IMR-90 (cell line): ENCODE measurements around the gene SRCIN1. TPM values are rescaled to one million over a fixed set of nuclear protein-coding genes. Genes with fewer than 3 reads are reported as not detected.

Experiments used
- ATAC-seq: fragments of 200-7000 bp; cut with Tn5 transposase; 2 replicates; pipeline ENCODE4 v1.9.1; 2020; ENCODE audit warnings: low read depth, mild to moderate bottlenecking, moderate library complexity
- BruUV-seq: library from RNA; stranded (reverse); fragments of 400-500 nt; replicated peaks from 2 replicates; lab custom pipeline; 2021; lab: Mats Ljungman, UMichigan
- CTCF ChIA-PET: fragments of 300-600 bp; formaldehyde crosslinking; extraction: SDS; loops from one replicate; lab custom pipeline; 2021; ENCODE audit warnings: antibody characterized with exemption; lab: Yijun Ruan, JAX
- POLR2A ChIA-PET: fragments of 300-600 bp; sonication (Branson Sonifier 250); formaldehyde crosslinking; loops from one replicate; lab custom pipeline; 2022; ENCODE audit warnings: antibody characterized with exemption; ENCODE audit not compliant: unreplicated experiment; lab: Charles Lee
- DNase-seq: peaks from one replicate; pipeline ENCODE4 v3.0.0; 2013
- H2AFZ ChIP-seq: replicated peaks from 2 replicates; pipeline ENCODE3; 2013; ENCODE audit warnings: low read length, mild to moderate bottlenecking; ENCODE audit not compliant: poor library complexity
- H2AK5ac ChIP-seq: 2 replicates; pipeline ENCODE4 v1.6.1; 2013; ENCODE audit warnings: low read depth, low read length, inconsistent platforms
- H2AK9ac ChIP-seq: replicated peaks from 2 replicates; pipeline ENCODE3; 2013; ENCODE audit warnings: mild to moderate bottlenecking, low read depth, low read length, moderate library complexity; ENCODE audit not compliant: poor library complexity
- H2BK120ac ChIP-seq: 2 replicates; pipeline ENCODE4 v1.6.1; 2013; ENCODE audit warnings: low read depth, low read length, inconsistent platforms
- H2BK15ac ChIP-seq: 3 replicates; pipeline ENCODE4 v1.6.1; 2013; ENCODE audit warnings: low read depth, low read length, inconsistent platforms
- H2BK20ac ChIP-seq: 2 replicates; pipeline ENCODE4 v1.6.1; 2013; ENCODE audit warnings: low read depth, mild to moderate bottlenecking, inconsistent platforms, low read length, moderate library complexity
- H2BK5ac ChIP-seq: 2 replicates; pipeline ENCODE4 v1.6.1; 2013; ENCODE audit warnings: mild to moderate bottlenecking, low read depth, low read length, inconsistent platforms; ENCODE audit not compliant: poor library complexity, severe bottlenecking
- H3K14ac ChIP-seq: replicated peaks from 2 replicates; pipeline ENCODE4 v1.6.1; 2013; ENCODE audit warnings: low read depth, low read length, inconsistent platforms
- H3K18ac ChIP-seq: 2 replicates; pipeline ENCODE4 v1.6.1; 2013; ENCODE audit warnings: low read depth, low read length, control low read depth
- H3K23ac ChIP-seq: 2 replicates; pipeline ENCODE4 v1.6.1; 2013; ENCODE audit warnings: low read depth, low read length, inconsistent platforms
- H3K27ac ChIP-seq: 2 replicates; pipeline ENCODE4 v1.5.1; 2013; ENCODE audit warnings: mild to moderate bottlenecking, control low read depth, low read length; ENCODE audit not compliant: insufficient read depth
- H3K27me3 ChIP-seq: 2 replicates; pipeline ENCODE4 v1.6.1; 2013; ENCODE audit warnings: low read length; ENCODE audit not compliant: control insufficient read depth, insufficient read depth
- H3K36me3 ChIP-seq: 2 replicates; pipeline ENCODE4 v1.6.1; 2013; ENCODE audit warnings: low read length, mixed read lengths; ENCODE audit not compliant: control insufficient read depth, insufficient read depth
- H3K4ac ChIP-seq: 2 replicates; pipeline ENCODE4 v1.6.1; 2013; ENCODE audit warnings: low read depth, low read length, inconsistent platforms
- H3K4me1 ChIP-seq: 2 replicates; pipeline ENCODE4 v1.6.1; 2013; ENCODE audit warnings: low read length, mixed read lengths; ENCODE audit not compliant: control insufficient read depth, insufficient read depth
- H3K4me2 ChIP-seq: 2 replicates; pipeline ENCODE4 v1.6.1; 2013; ENCODE audit warnings: low read depth, mild to moderate bottlenecking, control low read depth, low read length, moderate library complexity
- H3K4me3 ChIP-seq: 2 replicates; pipeline ENCODE4 v1.5.1; 2013; ENCODE audit warnings: low read depth, mild to moderate bottlenecking, control low read depth, low read length, moderate library complexity; ENCODE audit not compliant: insufficient read depth
- H3K56ac ChIP-seq: 2 replicates; pipeline ENCODE4 v1.6.1; 2013; ENCODE audit warnings: low read length, inconsistent platforms; ENCODE audit not compliant: insufficient read depth; ENCODE audit errors: extremely low read depth
- H3K79me1 ChIP-seq, 2 experiments: 2 replicates each; pipeline ENCODE4 v1.6.1; 2013; ENCODE audit warnings: low read length in 2 of 2, inconsistent platforms in 1 of 2, low read depth in 1 of 2
- H3K9ac ChIP-seq: 2 replicates; pipeline ENCODE4 v1.6.1; 2013; ENCODE audit warnings: low read depth, low read length, control low read depth
- H3K9me1 ChIP-seq: 2 replicates; pipeline ENCODE4 v1.6.1; 2013; ENCODE audit warnings: low read length, inconsistent platforms; ENCODE audit not compliant: insufficient read depth
- H3K9me3 ChIP-seq: 2 replicates; pipeline ENCODE4 v1.6.1; 2013; ENCODE audit warnings: low read length; ENCODE audit not compliant: control insufficient read depth, insufficient read depth
- H4K20me1 ChIP-seq: 2 replicates; pipeline ENCODE4 v1.6.1; 2013; ENCODE audit warnings: low read length, inconsistent platforms; ENCODE audit not compliant: insufficient read depth
- H4K5ac ChIP-seq: 2 replicates; pipeline ENCODE4 v1.6.1; 2013; ENCODE audit warnings: mild to moderate bottlenecking, low read depth, low read length, control low read depth
- H4K8ac ChIP-seq, 2 experiments: 2 replicates each; pipeline ENCODE4 v1.6.1; 2013; ENCODE audit warnings: low read depth in 2 of 2, low read length in 2 of 2, control low read depth in 1 of 2, inconsistent platforms in 1 of 2
- H4K91ac ChIP-seq: 2 replicates; pipeline ENCODE4 v1.6.1; 2013; ENCODE audit warnings: low read depth, low read length, inconsistent platforms; ENCODE audit not compliant: insufficient read depth
- CEBPB ChIP-seq: IDR thresholded peaks from 2 replicates; pipeline ENCODE4 v1.6.1; 2012; ENCODE audit warnings: low read depth, low read length, improper control_type of control experiment
- CHD1 ChIP-seq: IDR thresholded peaks from 2 replicates; pipeline ENCODE4 v1.6.1; 2012; ENCODE audit warnings: low read depth, low read length, improper control_type of control experiment
- FOS ChIP-seq: fragments of 150-350 bp; IDR thresholded peaks from 2 replicates; pipeline ENCODE4 v1.6.1; 2016; ENCODE audit warnings: low read depth, low read length
- MAZ ChIP-seq: IDR thresholded peaks from 2 replicates; pipeline ENCODE4 v1.6.1; 2012; ENCODE audit warnings: low read depth, mild to moderate bottlenecking, low read length, improper control_type of control experiment, moderate library complexity, borderline replicate concordance
- NFE2L2 ChIP-seq: fragments of 150-350 bp; IDR thresholded peaks from 2 replicates; pipeline ENCODE4 v1.6.1; 2016; ENCODE audit warnings: low read depth, mild to moderate bottlenecking, low read length
- POLR2A ChIP-seq: IDR thresholded peaks from 2 replicates; pipeline ENCODE4 v1.6.1; 2012; ENCODE audit warnings: mild to moderate bottlenecking, low read depth, low read length
- RAD21 ChIP-seq: IDR thresholded peaks from 2 replicates; pipeline ENCODE4 v1.6.1; 2012; ENCODE audit warnings: low read length, improper control_type of control experiment
- RCOR1 ChIP-seq: IDR thresholded peaks from 2 replicates; pipeline ENCODE4 v1.6.1; 2012; ENCODE audit warnings: mild to moderate bottlenecking, low read length, improper control_type of control experiment; ENCODE audit not compliant: insufficient replicate concordance
- RFX5 ChIP-seq: IDR thresholded peaks from 2 replicates; pipeline ENCODE4 v1.8.0; 2012; ENCODE audit warnings: low read depth, mild to moderate bottlenecking, low read length, moderate library complexity
- SMC3 ChIP-seq: fragments of 150-350 bp; IDR thresholded peaks from 2 replicates; pipeline ENCODE4 v1.6.1; 2016; ENCODE audit warnings: low read depth, mild to moderate bottlenecking, antibody characterized with exemption, low read length, moderate library complexity
- WGBS, 2 experiments: methylation state at CpG; one replicate each; pipeline versions ENCODE4 v1.1.5 to v1.1.7; 2013; ENCODE audit warnings: missing lambda C conversion rate in 2 of 2; ENCODE audit not compliant: insufficient read length in 1 of 2; ENCODE audit errors: extremely low coverage in 2 of 2; 5-methylcytosine and 5-hydroxymethylcytosine counted together
- dilution Hi-C: fragments of 300-500 bp; cut with HindIII; formaldehyde crosslinking; loops from one replicate; pipeline ENCODE4 v1.14.3; 2018; ENCODE audit warnings: low sequenced_read_pairs; ENCODE audit not compliant: unreplicated experiment
- in situ Hi-C: fragments of 300-500 bp; cut with MboI; formaldehyde crosslinking; loops from 3 replicates; pipeline ENCODE4 v1.14.3; 2019; ENCODE audit warnings: low sequenced_read_pairs, inconsistent platforms, mixed read lengths
- intact Hi-C: fragments of 100-400 bp; cut with micrococcal nuclease; formaldehyde crosslinking; loops from 2 replicates; pipeline ENCODE4 v1.10.0; 2022
- polyA plus RNA-seq, 3 experiments: library from polyadenylated mRNA; depleted of rRNA; stranded (reverse); fragments of >200 nt; gene quantifications; 2 replicates each; pipeline ENCODE4 v1.2.3, GENCODE V29; 2012; ENCODE audit warnings: low replicate concordance in 1 of 3
- total RNA-seq: library from RNA; depleted of rRNA; stranded (reverse); fragments of >200 nt; gene quantifications from 2 replicates; pipeline ENCODE4 v1.2.3, GENCODE V29; 2012
- TF ChIP-seq, protein P1 (sequence below): fragments of 150-350 bp; IDR thresholded peaks from 2 replicates; pipeline ENCODE4 v1.6.1; 2016; ENCODE audit warnings: low read depth, mild to moderate bottlenecking, low read length, moderate library complexity, borderline replicate concordance
- TF ChIP-seq, protein P2 (sequence below): conservative IDR thresholded peaks from 2 replicates; pipeline ENCODE4 v1.5.1; 2012; ENCODE audit warnings: mild to moderate bottlenecking, low read depth, low read length, improper control_type of control experiment
- TF ChIP-seq, protein P3 (sequence below): fragments of 150-350 bp; IDR thresholded peaks from 2 replicates; pipeline ENCODE4 v1.6.1; 2017; ENCODE audit warnings: mild to moderate bottlenecking, antibody characterized with exemption, low read length, low read depth

SRCIN1 gene
- total and polyA plus RNA-seq, 2 of the 4 experiments (the other 2 are of a cell fraction), result not detected

DNA sequence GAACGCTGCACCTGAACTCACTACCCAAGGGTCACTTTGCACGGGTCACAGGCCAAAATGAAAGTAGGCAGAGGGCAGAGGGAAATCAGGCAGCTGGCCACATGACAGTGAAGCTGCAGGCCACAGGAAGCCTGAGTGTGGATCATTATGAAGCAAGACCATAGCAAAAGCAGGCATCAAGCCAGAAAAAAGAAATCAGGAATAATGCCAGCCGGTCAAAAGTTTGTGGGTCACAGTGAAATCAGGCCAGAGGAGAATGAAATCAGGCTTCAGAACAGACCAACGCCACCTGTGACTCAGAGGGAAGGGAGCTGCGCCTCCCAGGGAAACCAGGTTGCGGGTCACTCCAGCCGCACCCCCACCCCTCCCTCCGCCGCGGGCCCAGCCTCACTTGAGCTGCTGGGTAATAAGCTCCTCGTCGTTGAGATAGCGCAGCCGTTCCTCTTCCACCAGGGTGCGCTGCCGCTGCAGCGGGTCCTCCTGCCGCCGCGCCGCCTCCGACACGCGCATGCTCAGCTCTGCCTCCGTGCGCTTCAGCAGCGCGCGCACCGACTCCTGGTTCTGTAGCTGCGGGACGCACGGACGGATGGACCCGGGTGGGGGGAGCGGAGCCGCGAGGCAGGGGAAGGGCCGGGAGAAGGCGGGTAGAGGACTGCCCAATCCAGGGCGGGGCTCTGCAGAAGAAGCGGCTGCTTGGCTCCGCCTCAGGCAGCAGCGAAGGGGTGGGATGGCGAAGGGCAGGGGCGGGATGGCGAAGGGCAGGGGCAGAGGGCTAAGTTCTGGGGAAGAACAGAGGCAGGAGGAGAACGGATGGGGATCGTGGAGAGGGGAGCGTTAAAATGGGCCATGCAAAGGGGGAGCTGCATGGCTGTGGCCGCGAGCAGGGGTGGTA, 47.7 kb downstream of the SRCIN1 start:
- Histone ChIP-seq H3K23ac (no peak overlapping the region; the same call in 1 of the 2 replicates), H4K91ac (no peak overlapping the region), H3K27ac (no peak overlapping the region), H2AK9ac (peak overlapping the region; percentile 11), H3K4me1 (peaks cover 2% of the 10 kb centered on the region; the same call in 1 of the 2 replicates), H2BK15ac (no peak overlapping the region), H2BK20ac (no peak overlapping the region), H3K18ac (no peak overlapping the region), H3K4me3 (peak overlapping the region; percentile 24), H4K20me1 (peaks cover 8% of the 10 kb centered on the region; the same call in 1 of the 2 replicates), H3K4me2 (peak overlapping the region; percentile 84), H3K9me3 (peaks cover 5% of the 10 kb centered on the region; the same call in 1 of the 2 replicates), H2BK5ac (no peak overlapping the region), H3K79me1 (no peaks in the 10 kb centered on the region), H3K27me3 (peaks cover 70% of the 10 kb centered on the region), H2BK120ac (no peak overlapping the region), H3K9me1 (0 out of 2 replicates have a peak, but pooled peaks cover 2% of the 10 kb centered on the region), H3K4ac (no peak overlapping the region), H3K9ac (no peak overlapping the region), H3K56ac (no peak overlapping the region), H4K8ac (no peak overlapping the region; a peak in 1 of 4 replicates), H3K36me3 (no peaks in the 10 kb centered on the region), H2AFZ (peak overlapping the region; percentile 89), H3K14ac (no peak overlapping the region), H2AK5ac (no peak overlapping the region), H4K5ac (no peak overlapping the region)
- WGBS, 2 experiments, result 7% methylated on average over 22 of the region's 52 CpGs; no CpG with 5 or more reads in 1 of the 2 experiments
- no TSS peak for BruUV-seq
- in situ Hi-C loops, result no loop called here
- CTCF ChIA-PET, result interaction anchor here (0.5 to 1.8 kb wide), 16 partner anchors 9 to 240 kb away, joined by 3 to 17 read pairs (median 4); no protein-coding TSS in a partner anchor
- ATAC-seq (peak; percentile 97), DNase-seq (peak; percentile 86)
- dilution Hi-C loops, result no loop called here
- intact Hi-C loops, result loop anchor here (1.0 kb wide), 1 partner anchor 109 kb away; no protein-coding TSS in a partner anchor
- POLR2A ChIA-PET, result no interaction called here
- TF ChIP-seq POLR2A, result no peak
- TF ChIP-seq RCOR1, result peak; percentile 57
- TF ChIP-seq, protein P1, sequence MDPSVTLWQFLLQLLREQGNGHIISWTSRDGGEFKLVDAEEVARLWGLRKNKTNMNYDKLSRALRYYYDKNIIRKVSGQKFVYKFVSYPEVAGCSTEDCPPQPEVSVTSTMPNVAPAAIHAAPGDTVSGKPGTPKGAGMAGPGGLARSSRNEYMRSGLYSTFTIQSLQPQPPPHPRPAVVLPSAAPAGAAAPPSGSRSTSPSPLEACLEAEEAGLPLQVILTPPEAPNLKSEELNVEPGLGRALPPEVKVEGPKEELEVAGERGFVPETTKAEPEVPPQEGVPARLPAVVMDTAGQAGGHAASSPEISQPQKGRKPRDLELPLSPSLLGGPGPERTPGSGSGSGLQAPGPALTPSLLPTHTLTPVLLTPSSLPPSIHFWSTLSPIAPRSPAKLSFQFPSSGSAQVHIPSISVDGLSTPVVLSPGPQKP, result no peak
- TF ChIP-seq CHD1, result no peak
- TF ChIP-seq, protein P2, sequence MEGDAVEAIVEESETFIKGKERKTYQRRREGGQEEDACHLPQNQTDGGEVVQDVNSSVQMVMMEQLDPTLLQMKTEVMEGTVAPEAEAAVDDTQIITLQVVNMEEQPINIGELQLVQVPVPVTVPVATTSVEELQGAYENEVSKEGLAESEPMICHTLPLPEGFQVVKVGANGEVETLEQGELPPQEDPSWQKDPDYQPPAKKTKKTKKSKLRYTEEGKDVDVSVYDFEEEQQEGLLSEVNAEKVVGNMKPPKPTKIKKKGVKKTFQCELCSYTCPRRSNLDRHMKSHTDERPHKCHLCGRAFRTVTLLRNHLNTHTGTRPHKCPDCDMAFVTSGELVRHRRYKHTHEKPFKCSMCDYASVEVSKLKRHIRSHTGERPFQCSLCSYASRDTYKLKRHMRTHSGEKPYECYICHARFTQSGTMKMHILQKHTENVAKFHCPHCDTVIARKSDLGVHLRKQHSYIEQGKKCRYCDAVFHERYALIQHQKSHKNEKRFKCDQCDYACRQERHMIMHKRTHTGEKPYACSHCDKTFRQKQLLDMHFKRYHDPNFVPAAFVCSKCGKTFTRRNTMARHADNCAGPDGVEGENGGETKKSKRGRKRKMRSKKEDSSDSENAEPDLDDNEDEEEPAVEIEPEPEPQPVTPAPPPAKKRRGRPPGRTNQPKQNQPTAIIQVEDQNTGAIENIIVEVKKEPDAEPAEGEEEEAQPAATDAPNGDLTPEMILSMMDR, result peak; percentile 93
- peak; percentile 81; the same call in 1 of the 2 replicates for TF ChIP-seq MAZ
- no peak for TF ChIP-seq NFE2L2
- TF ChIP-seq RFX5, result no peak
- TF ChIP-seq, protein P3, sequence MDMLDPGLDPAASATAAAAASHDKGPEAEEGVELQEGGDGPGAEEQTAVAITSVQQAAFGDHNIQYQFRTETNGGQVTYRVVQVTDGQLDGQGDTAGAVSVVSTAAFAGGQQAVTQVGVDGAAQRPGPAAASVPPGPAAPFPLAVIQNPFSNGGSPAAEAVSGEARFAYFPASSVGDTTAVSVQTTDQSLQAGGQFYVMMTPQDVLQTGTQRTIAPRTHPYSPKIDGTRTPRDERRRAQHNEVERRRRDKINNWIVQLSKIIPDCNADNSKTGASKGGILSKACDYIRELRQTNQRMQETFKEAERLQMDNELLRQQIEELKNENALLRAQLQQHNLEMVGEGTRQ, result peak; percentile 30; the same call in 1 of the 2 replicates
- TF ChIP-seq RAD21, result peak; percentile 77
- TF ChIP-seq CEBPB, result peak; percentile 82
- no peak for TF ChIP-seq FOS
- peak; percentile 72 for TF ChIP-seq SMC3
